AG04450 (cell line): Measurements from ENCODE around the gene LAPTM5. TPM values are rescaled to one million over a fixed set of nuclear protein-coding genes. Genes with fewer than 3 reads are reported as not detected.

ENCODE experiments used
- CTCF ChIA-PET: fragments of 300-600, 350-600 bp; formaldehyde crosslinking; extraction: SDS; loops from one replicate; lab custom pipeline; 2022; ENCODE audit warnings: antibody characterized with exemption, inconsistent platforms; lab: Charles Lee
- POLR2A ChIA-PET: fragments of 350-600 bp; formaldehyde crosslinking; extraction: SDS; loops from one replicate; lab custom pipeline; 2021; ENCODE audit warnings: antibody characterized with exemption, inconsistent platforms; lab: Yijun Ruan, JAX
- DNase-seq: peaks from one replicate; pipeline ENCODE4 v3.0.0-alpha.2; 2011; ENCODE audit warnings: low read depth, low spot score
- H3K27ac ChIP-seq: one replicate; pipeline ENCODE4 v1.5.1; 2012; ENCODE audit warnings: low read depth, low read length, control low read depth
- H3K27me3 ChIP-seq: one replicate; pipeline ENCODE4 v1.6.0; 2012; ENCODE audit warnings: low read length; ENCODE audit not compliant: control insufficient read depth, insufficient read depth
- H3K4me3 ChIP-seq: 2 replicates; pipeline ENCODE4 v1.5.1; 2011; ENCODE audit warnings: mild to moderate bottlenecking, low read depth, low read length, control low read depth
- H3K9me3 ChIP-seq: 2 replicates; pipeline ENCODE4 v1.5.1; 2012; ENCODE audit warnings: low read length; ENCODE audit not compliant: control insufficient read depth, insufficient read depth
- polyA plus RNA-seq: library from polyadenylated mRNA; depleted of rRNA; stranded (reverse); fragments of >200 nt; gene quantifications from 2 replicates; pipeline ENCODE4 v1.2.3, GENCODE V29; 2011
- TF ChIP-seq, protein P1 (sequence below): IDR thresholded peaks from 2 replicates; pipeline ENCODE4 v1.5.1; 2011; ENCODE audit warnings: low read depth, low read length, control low read depth, inconsistent platforms

LAPTM5 gene
- polyA plus RNA-seq, 1 experiment: 0.53 TPM

DNA sequence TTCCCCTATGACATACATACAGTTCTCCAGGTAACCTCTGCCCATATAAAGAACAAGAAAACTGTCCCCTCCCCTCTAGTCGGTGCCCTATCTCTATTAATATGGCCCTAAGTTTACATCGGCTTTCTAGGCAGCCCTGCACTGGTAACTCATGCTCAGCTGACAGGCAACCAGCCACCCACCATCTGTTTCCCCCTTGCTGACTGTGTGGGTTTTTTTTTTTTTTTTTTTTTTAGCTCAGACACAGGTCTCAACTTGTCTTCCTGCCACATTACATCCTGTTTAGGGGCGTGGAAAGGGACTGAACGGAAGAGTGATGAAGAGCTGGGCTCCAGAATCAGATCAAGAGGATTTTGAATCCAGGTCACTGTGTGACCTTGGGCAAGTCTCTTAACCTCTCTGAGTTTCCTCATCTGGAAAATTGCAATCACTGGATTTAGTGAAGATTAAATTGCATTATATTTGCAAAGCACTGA is 14.0 kb downstream of the LAPTM5 start:
- no peak for DNase-seq
- ChIA-PET POLR2A (interaction anchor here (0.6 kb wide), 1 partner anchor 16 kb away, joined by 3 read pairs; no protein-coding TSS in a partner anchor), CTCF (interaction anchor here (1.0 to 1.8 kb wide), 6 partner anchors 11 to 167 kb away, joined by 3 to 7 read pairs (median 6); no protein-coding TSS in a partner anchor)
- H3K27me3 ChIP-seq: peaks cover 15% of the 10 kb centered on the region
- TF ChIP-seq, protein P1, sequence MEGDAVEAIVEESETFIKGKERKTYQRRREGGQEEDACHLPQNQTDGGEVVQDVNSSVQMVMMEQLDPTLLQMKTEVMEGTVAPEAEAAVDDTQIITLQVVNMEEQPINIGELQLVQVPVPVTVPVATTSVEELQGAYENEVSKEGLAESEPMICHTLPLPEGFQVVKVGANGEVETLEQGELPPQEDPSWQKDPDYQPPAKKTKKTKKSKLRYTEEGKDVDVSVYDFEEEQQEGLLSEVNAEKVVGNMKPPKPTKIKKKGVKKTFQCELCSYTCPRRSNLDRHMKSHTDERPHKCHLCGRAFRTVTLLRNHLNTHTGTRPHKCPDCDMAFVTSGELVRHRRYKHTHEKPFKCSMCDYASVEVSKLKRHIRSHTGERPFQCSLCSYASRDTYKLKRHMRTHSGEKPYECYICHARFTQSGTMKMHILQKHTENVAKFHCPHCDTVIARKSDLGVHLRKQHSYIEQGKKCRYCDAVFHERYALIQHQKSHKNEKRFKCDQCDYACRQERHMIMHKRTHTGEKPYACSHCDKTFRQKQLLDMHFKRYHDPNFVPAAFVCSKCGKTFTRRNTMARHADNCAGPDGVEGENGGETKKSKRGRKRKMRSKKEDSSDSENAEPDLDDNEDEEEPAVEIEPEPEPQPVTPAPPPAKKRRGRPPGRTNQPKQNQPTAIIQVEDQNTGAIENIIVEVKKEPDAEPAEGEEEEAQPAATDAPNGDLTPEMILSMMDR: no peak
- H3K4me3 ChIP-seq: no peak overlapping the region
- H3K9me3 ChIP-seq: no peaks in the 10 kb centered on the region; the same call in 1 of the 2 replicates
- no peak overlapping the region for H3K27ac ChIP-seq

DNA sequence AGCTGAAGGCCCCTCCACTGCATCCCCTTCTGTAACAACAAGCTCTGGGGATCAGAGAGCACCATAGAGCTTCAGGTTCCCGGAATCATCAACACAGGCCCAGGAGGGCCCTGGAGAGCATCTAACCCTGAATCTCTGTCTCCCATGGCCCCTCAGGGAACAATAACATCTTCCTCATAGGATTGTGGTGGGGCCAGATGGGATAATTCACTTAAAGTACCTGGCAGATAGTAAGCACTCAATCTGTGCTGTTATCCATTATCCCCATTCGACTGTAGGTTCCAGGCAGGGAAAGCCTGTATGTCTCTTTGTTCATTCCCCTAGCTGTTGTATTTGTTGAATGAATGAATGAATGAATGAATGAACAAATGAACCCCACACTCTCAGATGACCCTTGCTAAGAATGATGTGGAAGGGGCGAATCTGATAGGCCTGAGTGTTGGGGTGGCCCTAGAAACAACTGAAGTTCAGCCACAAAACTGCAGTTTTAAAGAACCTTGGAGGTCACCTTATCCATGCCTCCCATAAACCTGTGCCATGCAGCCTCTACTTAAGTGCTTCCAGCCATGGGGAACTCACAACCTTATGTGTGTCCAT is 14.5 kb downstream of the LAPTM5 start:
- DNase-seq: no peak
- CTCF ChIA-PET: interaction anchor here (1.3 to 1.6 kb wide), 2 partner anchors 37 to 39 kb away, joined by 3 to 7 read pairs; no protein-coding TSS in a partner anchor
- Histone ChIP-seq H3K27ac (no peak overlapping the region), H3K4me3 (no peak overlapping the region), H3K9me3 (peaks cover 1% of the 10 kb centered on the region; the same call in 1 of the 2 replicates), H3K27me3 (peaks cover 16% of the 10 kb centered on the region)
- POLR2A ChIA-PET: no interaction called here
- TF ChIP-seq, protein P1: no peak

DNA sequence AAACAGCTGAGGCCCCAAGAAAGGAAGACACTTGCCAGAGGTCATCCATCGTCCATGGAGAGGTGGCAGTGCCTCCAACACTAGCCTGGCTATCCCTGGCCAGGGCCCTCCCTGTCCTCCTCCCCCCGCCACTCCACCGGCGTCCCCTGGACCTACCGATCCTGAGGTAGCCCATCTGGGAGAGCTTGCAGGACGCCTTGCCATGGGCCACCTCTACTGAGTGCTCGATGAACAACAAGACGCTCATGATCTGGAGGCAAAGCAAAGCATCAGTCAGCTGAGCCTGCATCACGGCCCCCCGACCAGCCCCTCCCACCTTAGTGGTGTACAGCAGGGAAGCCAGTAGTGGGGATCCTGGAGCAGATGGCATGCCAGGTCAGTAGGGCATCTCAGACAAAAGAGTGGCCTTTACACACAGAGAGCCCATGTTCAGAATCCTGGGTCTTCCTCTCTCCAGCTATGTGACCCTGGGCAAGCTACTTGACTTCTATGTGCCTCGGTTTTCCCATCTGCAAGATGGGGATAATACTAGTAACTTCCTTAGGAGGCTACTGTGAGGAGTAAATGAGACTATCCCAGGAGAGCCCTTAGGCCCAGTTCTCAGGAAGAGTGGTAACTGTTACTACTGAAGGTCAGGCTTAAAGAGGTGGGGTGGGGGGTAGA is 15.1 kb downstream of the LAPTM5 start:
- peaks cover 5% of the 10 kb centered on the region; the same call in 1 of the 2 replicates for H3K9me3 ChIP-seq
- H3K4me3 ChIP-seq: no peak overlapping the region
- CTCF ChIA-PET: interaction anchor here (1.3 to 1.6 kb wide), 2 partner anchors 37 to 40 kb away, joined by 3 to 7 read pairs; no protein-coding TSS in a partner anchor
- DNase-seq: no peak
- peaks cover 20% of the 10 kb centered on the region for H3K27me3 ChIP-seq
- H3K27ac ChIP-seq: no peak overlapping the region
- TF ChIP-seq, protein P1: no peak
- POLR2A ChIA-PET: no interaction called here

DNA sequence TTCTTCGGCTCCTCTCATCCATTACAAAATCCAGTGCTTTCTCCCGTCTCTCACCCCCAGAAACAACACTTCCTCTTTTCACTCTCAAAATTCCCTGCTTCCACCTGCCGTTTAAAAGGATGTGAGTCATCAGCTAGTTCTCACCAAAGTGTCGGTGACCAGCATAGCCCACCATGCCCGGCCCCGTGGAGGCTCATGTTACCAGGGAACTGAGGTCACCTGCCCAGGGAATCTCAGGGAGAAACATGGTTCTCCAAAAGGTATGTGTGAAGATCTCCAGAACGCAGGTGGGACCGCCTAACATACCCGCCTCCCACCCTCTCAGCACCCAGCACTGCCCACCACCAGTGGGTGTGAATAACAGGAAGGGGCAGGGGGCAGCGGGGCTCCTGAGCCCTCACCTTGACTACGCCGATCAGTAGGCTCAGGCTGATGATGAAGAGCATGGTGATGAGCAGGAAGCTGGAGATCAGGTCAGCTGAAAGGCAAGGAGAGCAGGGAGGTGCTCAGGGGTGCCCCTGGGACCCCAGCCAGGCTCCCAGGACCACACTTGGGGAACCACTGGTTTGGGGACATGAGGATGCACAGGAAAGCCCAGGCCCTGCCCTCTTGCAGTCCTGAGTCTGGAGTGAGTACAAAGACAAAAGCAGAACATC is 16.2 kb downstream of the LAPTM5 start:
- POLR2A ChIA-PET: no interaction called here
- peaks cover 20% of the 10 kb centered on the region for H3K27me3 ChIP-seq
- TF ChIP-seq, protein P1: no peak
- H3K4me3 ChIP-seq: no peak overlapping the region
- DNase-seq: no peak
- no peak overlapping the region for H3K27ac ChIP-seq
- CTCF ChIA-PET: no interaction called here
- H3K9me3 ChIP-seq: peaks cover 5% of the 10 kb centered on the region; the same call in 1 of the 2 replicates
